OCI-LY1 (cell line): Measurements from ENCODE around the gene DIPK1B.
"Not testable (repeated sequence)": the region's sequence is repeated elsewhere in the genome, so short reads cannot be mapped to it uniquely, and the experiment has no call there.

Source experiments
- H2AFZ ChIP-seq: fragments of 200-600 bp; sonication (generic), shearing (Covaris generic); 2 replicates; pipeline ENCODE4 v1.6.0; 2014; ENCODE audit warnings: antibody characterized with exemption, mild to moderate bottlenecking, low read length
- H3F3A ChIP-seq: fragments of 200-600 bp; sonication (generic), shearing (Covaris generic); 2 replicates; pipeline ENCODE4 v1.6.0; 2014; ENCODE audit warnings: mild to moderate bottlenecking, antibody characterized with exemption, low read length, moderate library complexity; ENCODE audit not compliant: insufficient read depth
- H3K27ac ChIP-seq: fragments of 200-600 bp; sonication (generic); 2 replicates; pipeline ENCODE4 v1.5.1; 2014; ENCODE audit warnings: low read length, mixed run types, mild to moderate bottlenecking, low read depth; ENCODE audit not compliant: poor library complexity, severe bottlenecking
- H3K27me3 ChIP-seq: fragments of 200-600 bp; sonication (generic); 2 replicates; pipeline ENCODE4 v1.6.0; 2014; ENCODE audit warnings: antibody characterized with exemption, mild to moderate bottlenecking, low read length, moderate library complexity; ENCODE audit not compliant: insufficient read depth
- H3K36me3 ChIP-seq: fragments of 200-600 bp; sonication (generic); 2 replicates; pipeline ENCODE4 v1.6.1; 2014; ENCODE audit warnings: mild to moderate bottlenecking, antibody characterized with exemption, low read length, moderate library complexity, mixed read lengths; ENCODE audit not compliant: insufficient read depth
- H3K4me1 ChIP-seq: fragments of 200-600 bp; sonication (generic); 2 replicates; pipeline ENCODE4 v1.5.1; 2014; ENCODE audit warnings: mild to moderate bottlenecking, low read length, moderate library complexity; ENCODE audit not compliant: insufficient read depth, severe bottlenecking
- H3K4me2 ChIP-seq: fragments of 200-600 bp; sonication (generic), shearing (Covaris generic); 2 replicates; pipeline ENCODE4 v1.6.1; 2014; ENCODE audit warnings: low read length
- H3K4me3 ChIP-seq: fragments of 200-600 bp; sonication (generic); 2 replicates; pipeline ENCODE4 v1.5.1; 2014; ENCODE audit warnings: low read length, low read depth, mild to moderate bottlenecking, mixed read lengths; ENCODE audit not compliant: poor library complexity, severe bottlenecking
- H3K79me2 ChIP-seq: fragments of 200-600 bp; shearing (Covaris generic); 2 replicates; pipeline ENCODE4 v1.6.1; 2016; ENCODE audit warnings: mixed run types, low read length, mixed read lengths; ENCODE audit not compliant: insufficient read depth
- H3K9ac ChIP-seq: fragments of 200-600 bp; sonication (generic), shearing (Covaris generic); 2 replicates; pipeline ENCODE4 v1.6.1; 2014; ENCODE audit warnings: mild to moderate bottlenecking, low read length, mixed read lengths
- H3K9me2 ChIP-seq: fragments of 200-600 bp; sonication (generic), shearing (Covaris generic); 2 replicates; pipeline ENCODE4 v1.6.1; 2014; ENCODE audit warnings: low read depth, mild to moderate bottlenecking, low read length, mixed read lengths
- H3K9me3 ChIP-seq: fragments of 200-600 bp; shearing (Covaris generic); 2 replicates; pipeline ENCODE4 v1.6.1; 2014; ENCODE audit warnings: low read length, mixed read lengths
- H4K20me1 ChIP-seq: fragments of 200-600 bp; sonication (generic), shearing (Covaris generic); 2 replicates; pipeline ENCODE4 v1.6.0; 2016; ENCODE audit warnings: mild to moderate bottlenecking, low read length; ENCODE audit not compliant: insufficient read depth
- EZH2 ChIP-seq: fragments of 200-600 bp; sonication (generic), shearing (Covaris generic); IDR thresholded peaks from 2 replicates; pipeline ENCODE4 v1.8.0; 2017; ENCODE audit warnings: borderline replicate concordance, mixed run types, mild to moderate bottlenecking, antibody characterized with exemption, low read length, moderate library complexity, mixed read lengths
- TF ChIP-seq, protein P1 (sequence below): fragments of 200-600 bp; sonication (generic), shearing (Covaris generic); IDR thresholded peaks from 2 replicates; pipeline ENCODE4 v1.5.1; 2017; ENCODE audit warnings: mild to moderate bottlenecking, antibody characterized with exemption, low read length, moderate library complexity, mixed read lengths

Gene DIPK1B

DNA sequence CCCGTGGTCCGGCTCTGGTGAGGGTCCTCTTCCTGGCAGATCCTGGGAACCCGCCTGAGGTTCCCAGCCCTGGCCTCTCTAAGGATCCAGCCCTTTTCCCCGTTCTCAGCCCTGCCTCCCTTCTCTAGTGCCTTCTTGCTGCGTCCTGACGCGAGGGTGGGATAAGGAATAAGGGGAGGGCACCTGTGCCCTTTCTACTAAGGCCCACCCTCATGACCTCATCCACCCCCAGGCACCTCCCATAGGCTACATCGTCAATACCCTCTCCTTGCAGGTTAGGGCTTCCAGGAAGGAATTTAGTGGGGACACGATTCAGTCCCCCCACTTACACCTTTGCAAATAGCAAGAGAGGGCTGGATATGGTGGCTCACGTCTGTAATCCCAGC, 10.7 kb upstream of the DIPK1B start:
- Histone ChIP-seq H3K9ac (no peak overlapping the region), H3K27me3 (peaks cover 21% of the 10 kb centered on the region; the same call in 1 of the 2 replicates), H3K4me2 (no peak overlapping the region), H3K4me1 (peaks cover 7% of the 10 kb centered on the region), H3K79me2 (no peaks in the 10 kb centered on the region), H3K36me3 (no peaks in the 10 kb centered on the region), H4K20me1 (no peaks in the 10 kb centered on the region), H3K4me3 (no peak overlapping the region), H3K9me2 (no peaks in the 10 kb centered on the region), H3K27ac (no peak overlapping the region), H3K9me3 (no peaks in the 10 kb centered on the region), H3F3A (no peaks in the 10 kb centered on the region), H2AFZ (no peak overlapping the region)
- TF ChIP-seq EZH2, result no peak
- TF ChIP-seq, protein P1, sequence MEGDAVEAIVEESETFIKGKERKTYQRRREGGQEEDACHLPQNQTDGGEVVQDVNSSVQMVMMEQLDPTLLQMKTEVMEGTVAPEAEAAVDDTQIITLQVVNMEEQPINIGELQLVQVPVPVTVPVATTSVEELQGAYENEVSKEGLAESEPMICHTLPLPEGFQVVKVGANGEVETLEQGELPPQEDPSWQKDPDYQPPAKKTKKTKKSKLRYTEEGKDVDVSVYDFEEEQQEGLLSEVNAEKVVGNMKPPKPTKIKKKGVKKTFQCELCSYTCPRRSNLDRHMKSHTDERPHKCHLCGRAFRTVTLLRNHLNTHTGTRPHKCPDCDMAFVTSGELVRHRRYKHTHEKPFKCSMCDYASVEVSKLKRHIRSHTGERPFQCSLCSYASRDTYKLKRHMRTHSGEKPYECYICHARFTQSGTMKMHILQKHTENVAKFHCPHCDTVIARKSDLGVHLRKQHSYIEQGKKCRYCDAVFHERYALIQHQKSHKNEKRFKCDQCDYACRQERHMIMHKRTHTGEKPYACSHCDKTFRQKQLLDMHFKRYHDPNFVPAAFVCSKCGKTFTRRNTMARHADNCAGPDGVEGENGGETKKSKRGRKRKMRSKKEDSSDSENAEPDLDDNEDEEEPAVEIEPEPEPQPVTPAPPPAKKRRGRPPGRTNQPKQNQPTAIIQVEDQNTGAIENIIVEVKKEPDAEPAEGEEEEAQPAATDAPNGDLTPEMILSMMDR, result no peak

DNA sequence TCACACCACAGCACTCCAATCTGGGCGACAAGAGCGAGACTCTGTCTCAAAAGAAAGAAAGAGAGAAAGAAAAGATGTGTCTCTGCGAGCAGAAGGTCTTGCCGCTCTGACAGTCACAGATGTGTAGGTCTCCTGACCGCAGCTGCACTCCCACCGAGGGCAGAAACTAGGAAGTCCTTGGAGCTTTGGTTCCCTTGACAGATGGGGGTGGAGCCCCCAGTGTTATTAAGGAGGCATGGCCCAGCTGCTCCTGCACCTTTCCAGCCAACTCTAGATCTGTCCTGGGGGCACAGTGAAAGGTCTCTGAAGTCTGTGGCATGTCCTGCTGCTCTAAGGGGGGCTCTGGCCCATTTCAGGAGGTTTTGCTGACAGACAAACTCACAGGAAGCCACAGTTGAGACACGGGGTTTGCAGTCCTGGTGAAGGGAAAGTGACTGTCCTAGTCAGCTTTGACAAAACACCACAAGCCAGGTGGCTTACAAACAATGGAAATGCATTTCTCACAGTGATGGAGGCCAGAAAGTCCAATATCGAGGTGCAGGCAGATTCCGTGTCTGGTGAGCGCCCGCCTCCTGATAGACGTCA, 9.0 kb upstream of the DIPK1B start:
- Histone ChIP-seq H2AFZ (no peak overlapping the region), H3K4me1 (no peaks in the 10 kb centered on the region)

DNA sequence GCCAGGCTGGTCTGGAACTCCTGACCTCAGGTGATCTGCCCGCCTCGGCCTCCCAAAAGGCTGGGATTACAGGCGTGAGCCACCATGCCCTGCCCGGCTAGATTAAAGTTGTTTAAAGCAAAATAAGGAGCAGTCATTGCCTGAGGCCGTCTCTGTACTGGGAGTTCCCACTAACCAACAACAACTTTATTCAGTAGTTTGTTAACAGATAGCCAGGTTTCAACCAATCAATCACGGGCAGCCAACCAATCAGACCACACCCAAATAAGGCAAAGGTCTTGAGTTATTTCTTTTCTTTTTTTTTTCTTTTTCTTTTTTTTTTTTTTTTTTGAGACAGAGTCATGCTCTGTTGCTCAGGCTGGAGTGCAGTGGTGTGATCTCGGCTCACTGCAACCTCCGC, 7.6 kb upstream of the DIPK1B start:
- not testable (repeated sequence) for H3K9me3 ChIP-seq, H3K4me3 ChIP-seq, H3K79me2 ChIP-seq, H3F3A ChIP-seq, H3K36me3 ChIP-seq, H2AFZ ChIP-seq, H3K4me2 ChIP-seq, H3K27ac ChIP-seq, H4K20me1 ChIP-seq, H3K9me2 ChIP-seq, H3K9ac ChIP-seq, H3K4me1 ChIP-seq
- H3K27me3 ChIP-seq, result peaks cover 14% of the 10 kb centered on the region; the same call in 1 of the 2 replicates

More for the DNA sequence above, 9.0 kb upstream of the DIPK1B start:
- H3K9me2 ChIP-seq, result no peaks in the 10 kb centered on the region
- H3K4me2 ChIP-seq, result no peak overlapping the region
- H3K79me2 ChIP-seq, result no peaks in the 10 kb centered on the region
- H3F3A ChIP-seq, result no peaks in the 10 kb centered on the region
- H3K36me3 ChIP-seq, result no peaks in the 10 kb centered on the region
- H3K9me3 ChIP-seq, result no peaks in the 10 kb centered on the region
- H3K4me3 ChIP-seq, result no peak overlapping the region
- no peak overlapping the region for H3K9ac ChIP-seq
- peaks cover 14% of the 10 kb centered on the region; the same call in 1 of the 2 replicates for H3K27me3 ChIP-seq
- TF ChIP-seq, protein P1, result no peak
- TF ChIP-seq EZH2, result no peak
- H4K20me1 ChIP-seq, result no peaks in the 10 kb centered on the region
- H3K27ac ChIP-seq, result no peak overlapping the region

DNA sequence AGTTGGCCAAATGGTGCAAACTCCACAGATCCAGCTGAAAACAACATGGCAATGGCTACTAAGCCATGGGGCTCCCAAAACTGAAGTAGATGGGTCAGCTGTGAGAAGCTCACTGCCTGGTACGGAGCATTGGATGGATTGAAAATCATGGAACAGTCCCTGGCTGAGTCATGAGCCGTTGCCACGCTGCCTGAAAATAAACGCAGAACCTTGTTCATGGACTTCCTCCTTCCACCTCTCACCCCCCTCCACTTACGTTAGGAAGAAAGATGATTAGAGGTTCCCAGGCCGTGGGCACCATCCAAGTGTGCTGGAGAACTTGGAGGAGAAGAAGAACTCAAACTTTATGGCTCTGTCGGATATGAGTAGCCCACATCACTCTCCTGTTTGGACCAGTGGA, 6.8 kb upstream of the DIPK1B start:
- Histone ChIP-seq H3K9me2 (no peaks in the 10 kb centered on the region), H3K4me2 (no peak overlapping the region), H2AFZ (no peak overlapping the region), H3F3A (no peaks in the 10 kb centered on the region), H3K36me3 (no peaks in the 10 kb centered on the region), H3K27ac (no peak overlapping the region), H3K4me1 (no peaks in the 10 kb centered on the region), H4K20me1 (no peaks in the 10 kb centered on the region), H3K27me3 (peaks cover 14% of the 10 kb centered on the region; the same call in 1 of the 2 replicates), H3K9me3 (no peaks in the 10 kb centered on the region), H3K9ac (no peak overlapping the region), H3K79me2 (no peaks in the 10 kb centered on the region), H3K4me3 (no peak overlapping the region)
- TF ChIP-seq EZH2, result no peak
- TF ChIP-seq, protein P1, result no peak
